GM23338 (cell line): ENCODE results near the gene DLG2. TPM values are rescaled to one million over a fixed set of nuclear protein-coding genes. Genes with fewer than 3 reads are reported as not detected.
"Not testable (repeated sequence)": the region's sequence is repeated elsewhere in the genome, so short reads cannot be mapped to it uniquely, and the experiment has no call there.

Source experiments
- ATAC-seq: fragments of 200-7000 bp; cut with Tn5 transposase; 3 replicates; pipeline ENCODE4 v1.9.1; 2020
- DNase-seq: peaks from one replicate; pipeline ENCODE4 v3.0.0-alpha.2; 2015; ENCODE audit warnings: low spot score
- H2AFZ ChIP-seq: fragments of 200-600 bp; sonication (generic); 2 replicates; pipeline ENCODE4 v1.8.0; 2016; ENCODE audit warnings: antibody characterized with exemption, mild to moderate bottlenecking, moderate library complexity
- H3F3A ChIP-seq: fragments of 200-600 bp; sonication (generic); replicated peaks from 2 replicates; pipeline ENCODE4 v1.8.0; 2017; ENCODE audit warnings: antibody characterized with exemption, mixed run types, low read depth
- H3K27ac ChIP-seq: fragments of 200-600 bp; sonication (generic); 2 replicates; pipeline ENCODE4 v1.6.1; 2016; ENCODE audit warnings: low read depth
- H3K27me3 ChIP-seq: fragments of 200-600 bp; sonication (generic); 2 replicates; pipeline ENCODE4 v1.8.0; 2016; ENCODE audit warnings: mild to moderate bottlenecking, mixed run types, moderate library complexity; ENCODE audit not compliant: insufficient read depth
- H3K36me3 ChIP-seq: fragments of 200-600 bp; sonication (generic); 2 replicates; pipeline ENCODE4 v1.8.0; 2016; ENCODE audit warnings: mild to moderate bottlenecking; ENCODE audit not compliant: insufficient read depth
- H3K4me1 ChIP-seq: fragments of 200-600 bp; sonication (generic); 2 replicates; pipeline ENCODE4 v1.8.0; 2016; ENCODE audit warnings: mild to moderate bottlenecking, moderate library complexity; ENCODE audit not compliant: insufficient read depth
- H3K4me2 ChIP-seq: fragments of 200-600 bp; sonication (generic); 2 replicates; pipeline ENCODE4 v1.7.1; 2017; ENCODE audit warnings: mixed run types
- H3K4me3 ChIP-seq: fragments of 200-600 bp; sonication (generic); 2 replicates; pipeline ENCODE4 v1.6.1; 2016; ENCODE audit warnings: mixed run types
- H3K79me2 ChIP-seq: fragments of 200-600 bp; sonication (generic); replicated peaks from 2 replicates; pipeline ENCODE4 v1.8.0; 2017; ENCODE audit warnings: mild to moderate bottlenecking; ENCODE audit not compliant: insufficient read depth
- H3K9me2 ChIP-seq: fragments of 200-600 bp; sonication (generic); 2 replicates; pipeline ENCODE4 v1.8.0; 2017; ENCODE audit not compliant: insufficient read depth
- H4K20me1 ChIP-seq: fragments of 200-600 bp; sonication (generic); replicated peaks from 2 replicates; pipeline ENCODE4 v1.8.0; 2017; ENCODE audit warnings: mild to moderate bottlenecking; ENCODE audit not compliant: insufficient read depth
- H3K27ac Mint-ChIP-seq: 2 replicates; pipeline ENCODE4 v1.8.0; 2020; ENCODE audit warnings: inconsistent platforms, mild to moderate bottlenecking, moderate library complexity, mixed read lengths
- H3K27me3 Mint-ChIP-seq: 3 replicates; pipeline ENCODE4 v1.8.0; 2022; ENCODE audit warnings: low read depth, mild to moderate bottlenecking, moderate library complexity, mixed read lengths, inconsistent platforms; ENCODE audit not compliant: insufficient read depth, poor library complexity
- H3K36me3 Mint-ChIP-seq: 3 replicates; pipeline ENCODE4 v1.8.0; 2021; ENCODE audit warnings: low read depth, mild to moderate bottlenecking, inconsistent platforms, moderate library complexity, mixed read lengths
- H3K4me1 Mint-ChIP-seq: 3 replicates; pipeline ENCODE4 v1.8.0; 2020; ENCODE audit warnings: mild to moderate bottlenecking, inconsistent platforms, mixed read lengths
- H3K4me3 Mint-ChIP-seq: 3 replicates; pipeline ENCODE4 v1.8.0; 2021; ENCODE audit warnings: moderate library complexity, mild to moderate bottlenecking, inconsistent platforms, mixed read lengths
- H3K9me3 Mint-ChIP-seq: 3 replicates; pipeline ENCODE4 v1.8.0; 2020; ENCODE audit warnings: moderate library complexity, mild to moderate bottlenecking, inconsistent platforms, mixed read lengths
- CREB1 ChIP-seq: fragments of 250-450 bp; sonication (Bioruptor Pico); IDR thresholded peaks from 2 replicates; pipeline ENCODE4 v1.5.0; 2020; ENCODE audit warnings: low read depth, mild to moderate bottlenecking, moderate library complexity
- ETS1 ChIP-seq: IDR thresholded peaks from 2 replicates; pipeline ENCODE4 v1.6.1; 2016; ENCODE audit warnings: antibody characterized with exemption
- EZH2 ChIP-seq: fragments of 200-600 bp; sonication (generic); IDR thresholded peaks from one replicate; pipeline ENCODE4 v1.8.0; 2017; ENCODE audit warnings: antibody characterized with exemption, mild to moderate bottlenecking, low read depth; ENCODE audit not compliant: unreplicated experiment
- EZH2phosphoT487 ChIP-seq: fragments of 200-600 bp; sonication (generic); IDR thresholded peaks from one replicate; pipeline ENCODE4 v1.8.1; 2018; ENCODE audit warnings: antibody characterized with exemption; ENCODE audit not compliant: unreplicated experiment
- JUNB ChIP-seq: IDR thresholded peaks from one replicate; pipeline ENCODE4 v1.6.1; 2016; ENCODE audit warnings: antibody characterized with exemption; ENCODE audit not compliant: unreplicated experiment
- NANOG ChIP-seq: IDR thresholded peaks from 2 replicates; pipeline ENCODE4 v1.6.1; 2016; ENCODE audit warnings: antibody characterized with exemption, borderline replicate concordance
- POLR2AphosphoS5 ChIP-seq: IDR thresholded peaks from 2 replicates; pipeline ENCODE4 v1.6.1; 2016; ENCODE audit warnings: antibody characterized with exemption, low read depth
- REST ChIP-seq: IDR thresholded peaks from one replicate; pipeline ENCODE4 v1.6.1; 2018; ENCODE audit warnings: antibody characterized with exemption; ENCODE audit not compliant: unreplicated experiment
- STAT1 ChIP-seq: IDR thresholded peaks from one replicate; pipeline ENCODE4 v1.6.1; 2016; ENCODE audit warnings: antibody characterized with exemption; ENCODE audit not compliant: unreplicated experiment
- ZNF114 ChIP-seq: fragments of 250-450 bp; sonication (Bioruptor Pico); IDR thresholded peaks from 2 replicates; pipeline ENCODE4 v1.5.0; 2020; ENCODE audit warnings: mild to moderate bottlenecking, moderate library complexity
- ZNF331 ChIP-seq: fragments of 250-450 bp; sonication (Bioruptor Pico); IDR thresholded peaks from 2 replicates; pipeline ENCODE4 v1.5.0; 2020; ENCODE audit warnings: low read depth, mild to moderate bottlenecking, moderate library complexity
- polyA plus RNA-seq: library from polyadenylated mRNA; unstranded; fragments of >200 nt; fragmentation: Nextera tagmentation; extraction: Ambion mirVana; gene quantifications from 2 replicates; pipeline ENCODE4 v1.2.1, GENCODE V29; 2016
- total RNA-seq: library from RNA; depleted of rRNA; stranded (reverse); fragments of >200 nt; shearing (Covaris generic); gene quantifications from 2 replicates; pipeline ENCODE4 v1.2.3, GENCODE V29; 2014
- TF ChIP-seq, protein P1 (sequence below): fragments of 250-450 bp; sonication (Bioruptor Pico); IDR thresholded peaks from 2 replicates; pipeline ENCODE4 v1.5.0; 2020; ENCODE audit warnings: mild to moderate bottlenecking, moderate library complexity

The DLG2 gene
- total and polyA plus RNA-seq, 2 experiments from 2014 or later = 19.8 to 21.5 TPM

- H3K36me3 ChIP-seq = peaks cover 19% of the 10 kb centered on the region
- H3K9me3 Mint-ChIP-seq, ATAC-seq, H4K20me1 ChIP-seq, H2AFZ ChIP-seq, H3K27ac ChIP-seq, H3K4me3 ChIP-seq, H3F3A ChIP-seq, H3K27me3 Mint-ChIP-seq, H3K9me2 ChIP-seq, H3K4me1 ChIP-seq, DNase-seq, H3K27me3 ChIP-seq, H3K4me2 ChIP-seq, H3K27ac Mint-ChIP-seq, H3K4me3 Mint-ChIP-seq: not testable (repeated sequence)
- H3K79me2 ChIP-seq = peaks cover 30% of the 10 kb centered on the region
- Mint-ChIP-seq H3K4me1 (peaks cover 11% of the 10 kb centered on the region), H3K36me3 (peaks cover 29% of the 10 kb centered on the region)
These were observed 27.2 kb upstream of the DLG2 start for GRCh38 chr11:85654343-85654742.

GRCh38 chr11:85652786-85653447 is 25.8 kb upstream of the DLG2 start:
- no peaks in the 10 kb centered on the region for H3K9me2 ChIP-seq
- H3K27me3 Mint-ChIP-seq = peaks cover 2% of the 10 kb centered on the region
- H3K9me3 Mint-ChIP-seq = no peaks in the 10 kb centered on the region
- H3K27me3 ChIP-seq = no peaks in the 10 kb centered on the region
- no peak overlapping the region for H3K27ac ChIP-seq
- ATAC-seq = no peak
- peaks cover 18% of the 10 kb centered on the region for H3K79me2 ChIP-seq
- H3K4me2 ChIP-seq = no peak overlapping the region
- H3K36me3 Mint-ChIP-seq = peaks cover 21% of the 10 kb centered on the region; the same call in 2 of the 3 replicates
- H3K4me1 ChIP-seq = peaks cover 6% of the 10 kb centered on the region
- H4K20me1 ChIP-seq = 0 out of 2 replicates have a peak, but pooled peaks cover 4% of the 10 kb centered on the region
- DNase-seq = no peak
- H3K36me3 ChIP-seq = peaks cover 19% of the 10 kb centered on the region
- H3K4me1 Mint-ChIP-seq = peaks cover 15% of the 10 kb centered on the region
- no peak overlapping the region for H3K4me3 ChIP-seq
- H3F3A ChIP-seq = no peaks in the 10 kb centered on the region
- no peak overlapping the region for H3K4me3 Mint-ChIP-seq
- no peak overlapping the region for H3K27ac Mint-ChIP-seq
- no peak overlapping the region for H2AFZ ChIP-seq
- no peak for TF ChIP-seq ZNF331
- no peak for TF ChIP-seq CREB1
- TF ChIP-seq STAT1 = no peak
- TF ChIP-seq EZH2phosphoT487 = no peak
- TF ChIP-seq, protein P1, sequence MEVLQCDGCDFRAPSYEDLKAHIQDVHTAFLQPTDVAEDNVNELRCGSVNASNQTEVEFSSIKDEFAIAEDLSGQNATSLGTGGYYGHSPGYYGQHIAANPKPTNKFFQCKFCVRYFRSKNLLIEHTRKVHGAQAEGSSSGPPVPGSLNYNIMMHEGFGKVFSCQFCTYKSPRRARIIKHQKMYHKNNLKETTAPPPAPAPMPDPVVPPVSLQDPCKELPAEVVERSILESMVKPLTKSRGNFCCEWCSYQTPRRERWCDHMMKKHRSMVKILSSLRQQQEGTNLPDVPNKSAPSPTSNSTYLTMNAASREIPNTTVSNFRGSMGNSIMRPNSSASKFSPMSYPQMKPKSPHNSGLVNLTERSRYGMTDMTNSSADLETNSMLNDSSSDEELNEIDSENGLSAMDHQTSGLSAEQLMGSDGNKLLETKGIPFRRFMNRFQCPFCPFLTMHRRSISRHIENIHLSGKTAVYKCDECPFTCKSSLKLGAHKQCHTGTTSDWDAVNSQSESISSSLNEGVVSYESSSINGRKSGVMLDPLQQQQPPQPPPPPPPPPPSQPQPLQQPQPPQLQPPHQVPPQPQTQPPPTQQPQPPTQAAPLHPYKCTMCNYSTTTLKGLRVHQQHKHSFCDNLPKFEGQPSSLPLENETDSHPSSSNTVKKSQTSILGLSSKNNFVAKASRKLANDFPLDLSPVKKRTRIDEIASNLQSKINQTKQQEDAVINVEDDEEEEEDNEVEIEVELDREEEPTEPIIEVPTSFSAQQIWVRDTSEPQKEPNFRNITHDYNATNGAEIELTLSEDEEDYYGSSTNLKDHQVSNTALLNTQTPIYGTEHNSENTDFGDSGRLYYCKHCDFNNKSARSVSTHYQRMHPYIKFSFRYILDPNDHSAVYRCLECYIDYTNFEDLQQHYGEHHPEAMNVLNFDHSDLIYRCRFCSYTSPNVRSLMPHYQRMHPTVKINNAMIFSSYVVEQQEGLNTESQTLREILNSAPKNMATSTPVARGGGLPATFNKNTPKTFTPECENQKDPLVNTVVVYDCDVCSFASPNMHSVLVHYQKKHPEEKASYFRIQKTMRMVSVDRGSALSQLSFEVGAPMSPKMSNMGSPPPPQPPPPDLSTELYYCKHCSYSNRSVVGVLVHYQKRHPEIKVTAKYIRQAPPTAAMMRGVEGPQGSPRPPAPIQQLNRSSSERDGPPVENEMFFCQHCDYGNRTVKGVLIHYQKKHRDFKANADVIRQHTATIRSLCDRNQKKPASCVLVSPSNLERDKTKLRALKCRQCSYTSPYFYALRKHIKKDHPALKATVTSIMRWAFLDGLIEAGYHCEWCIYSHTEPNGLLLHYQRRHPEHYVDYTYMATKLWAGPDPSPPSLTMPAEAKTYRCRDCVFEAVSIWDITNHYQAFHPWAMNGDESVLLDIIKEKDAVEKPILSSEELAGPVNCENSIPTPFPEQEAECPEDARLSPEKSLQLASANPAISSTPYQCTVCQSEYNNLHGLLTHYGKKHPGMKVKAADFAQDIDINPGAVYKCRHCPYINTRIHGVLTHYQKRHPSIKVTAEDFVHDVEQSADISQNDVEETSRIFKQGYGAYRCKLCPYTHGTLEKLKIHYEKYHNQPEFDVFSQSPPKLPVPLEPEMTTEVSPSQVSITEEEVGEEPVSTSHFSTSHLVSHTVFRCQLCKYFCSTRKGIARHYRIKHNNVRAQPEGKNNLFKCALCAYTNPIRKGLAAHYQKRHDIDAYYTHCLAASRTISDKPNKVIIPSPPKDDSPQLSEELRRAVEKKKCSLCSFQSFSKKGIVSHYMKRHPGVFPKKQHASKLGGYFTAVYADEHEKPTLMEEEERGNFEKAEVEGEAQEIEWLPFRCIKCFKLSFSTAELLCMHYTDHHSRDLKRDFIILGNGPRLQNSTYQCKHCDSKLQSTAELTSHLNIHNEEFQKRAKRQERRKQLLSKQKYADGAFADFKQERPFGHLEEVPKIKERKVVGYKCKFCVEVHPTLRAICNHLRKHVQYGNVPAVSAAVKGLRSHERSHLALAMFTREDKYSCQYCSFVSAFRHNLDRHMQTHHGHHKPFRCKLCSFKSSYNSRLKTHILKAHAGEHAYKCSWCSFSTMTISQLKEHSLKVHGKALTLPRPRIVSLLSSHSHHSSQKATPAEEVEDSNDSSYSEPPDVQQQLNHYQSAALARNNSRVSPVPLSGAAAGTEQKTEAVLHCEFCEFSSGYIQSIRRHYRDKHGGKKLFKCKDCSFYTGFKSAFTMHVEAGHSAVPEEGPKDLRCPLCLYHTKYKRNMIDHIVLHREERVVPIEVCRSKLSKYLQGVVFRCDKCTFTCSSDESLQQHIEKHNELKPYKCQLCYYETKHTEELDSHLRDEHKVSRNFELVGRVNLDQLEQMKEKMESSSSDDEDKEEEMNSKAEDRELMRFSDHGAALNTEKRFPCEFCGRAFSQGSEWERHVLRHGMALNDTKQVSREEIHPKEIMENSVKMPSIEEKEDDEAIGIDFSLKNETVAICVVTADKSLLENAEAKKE (CRISPR knock-in tag) = no peak
- TF ChIP-seq ETS1 = no peak
- TF ChIP-seq JUNB = no peak
- TF ChIP-seq ZNF114 (CRISPR knock-in tag) = no peak
- TF ChIP-seq NANOG = no peak
- no peak for TF ChIP-seq REST
- no peak for TF ChIP-seq POLR2AphosphoS5
- no peak for TF ChIP-seq EZH2
